HG03571 (cell line): ENCODE data around the gene TBC1D4.

Source experiments
- ATAC-seq: cut with Tn5 transposase; IDR thresholded peaks from one replicate; pipeline ENCODE4 v1.9.1; 2021; ENCODE audit not compliant: unreplicated experiment

Gene TBC1D4

GRCh38 chr13:75395901-75396300, 86.1 kb downstream of the TBC1D4 start:
- ATAC-seq: no peak

GRCh38 chr13:75395066-75395465, 86.9 kb downstream of the TBC1D4 start:
- ATAC-seq: peak; percentile 73

GRCh38 chr13:75393839-75394520, 88.0 kb downstream of the TBC1D4 start:
- no peak for ATAC-seq

- ATAC-seq: peak; percentile 53
Observed at GRCh38 chr13:75391432-75392100, 90.4 kb downstream of the TBC1D4 start.

DNA sequence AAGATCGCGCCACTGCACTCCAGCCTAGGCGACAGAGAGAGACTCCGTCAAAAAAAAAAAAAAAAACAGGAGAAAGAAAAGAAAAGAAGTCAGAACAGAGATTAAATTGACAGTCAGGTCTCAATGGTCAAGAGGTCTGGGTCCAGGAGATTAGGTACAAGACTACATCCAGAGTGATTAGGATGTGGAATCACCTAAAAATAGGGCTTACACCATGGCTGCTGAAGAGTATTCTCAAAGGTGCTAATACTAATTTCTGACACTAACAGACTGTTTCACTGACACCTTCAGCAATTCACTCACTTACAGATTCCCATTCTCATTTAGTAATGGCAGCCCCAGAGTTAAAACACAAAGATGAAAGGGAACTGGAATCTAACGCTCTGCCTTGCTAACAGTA, 91.7 kb downstream of the TBC1D4 start:
- no peak for ATAC-seq

DNA sequence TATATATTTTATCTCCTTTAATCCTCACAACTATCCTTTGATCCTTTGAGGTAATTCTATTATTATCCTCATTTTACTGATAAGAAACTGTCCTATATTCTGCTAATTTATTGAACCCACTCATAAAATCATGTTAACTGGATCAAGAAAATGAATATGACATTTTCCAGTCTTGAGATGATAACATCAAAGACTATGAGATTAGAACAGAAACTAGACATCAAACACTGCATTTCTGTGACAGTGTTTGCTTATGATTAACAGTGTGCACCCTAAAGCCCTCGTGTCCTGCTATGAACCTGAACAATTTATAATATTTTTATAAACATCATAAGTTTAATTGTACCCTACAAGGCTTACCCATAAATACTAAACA, 96.3 kb downstream of the TBC1D4 start:
- ATAC-seq: no peak

- ATAC-seq: no peak
Observed at GRCh38 chr13:75384879-75385707, 96.9 kb downstream of the TBC1D4 start.

GRCh38 chr13:75383064-75383715, 98.8 kb downstream of the TBC1D4 start:
- no peak for ATAC-seq

GRCh38 chr13:75378301-75378700, 103.7 kb downstream of the TBC1D4 start:
- ATAC-seq: no peak

DNA sequence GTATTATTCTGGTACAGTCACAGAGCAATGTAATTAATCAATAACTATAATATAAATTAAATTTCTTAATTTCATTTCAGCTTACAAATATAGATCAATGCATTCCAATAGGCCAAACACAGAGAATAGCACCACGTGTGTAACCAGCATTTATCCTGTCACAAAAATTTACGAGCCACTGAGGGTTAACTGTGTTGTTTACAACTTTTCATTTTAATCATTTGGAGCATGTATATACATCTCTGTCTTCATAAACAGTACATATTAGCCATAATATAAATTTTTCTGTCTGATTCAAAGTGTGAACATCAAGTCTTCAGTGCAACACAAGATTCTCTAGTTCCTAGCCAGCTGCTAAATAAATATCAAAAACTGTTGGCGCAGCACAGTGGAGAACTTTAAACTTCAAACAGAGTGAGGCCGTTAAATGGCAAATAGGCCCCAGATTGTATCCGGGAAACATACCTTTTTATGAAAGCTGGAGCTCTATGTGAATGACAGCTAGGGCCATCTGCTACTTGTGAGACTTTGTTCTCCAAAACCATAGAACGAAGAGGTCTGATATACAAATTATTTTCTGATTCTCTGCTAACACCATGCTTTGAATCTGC, 105.1 kb downstream of the TBC1D4 start:
- ATAC-seq: no peak

GRCh38 chr13:75375329-75375728, 106.6 kb downstream of the TBC1D4 start:
- ATAC-seq: no peak

DNA sequence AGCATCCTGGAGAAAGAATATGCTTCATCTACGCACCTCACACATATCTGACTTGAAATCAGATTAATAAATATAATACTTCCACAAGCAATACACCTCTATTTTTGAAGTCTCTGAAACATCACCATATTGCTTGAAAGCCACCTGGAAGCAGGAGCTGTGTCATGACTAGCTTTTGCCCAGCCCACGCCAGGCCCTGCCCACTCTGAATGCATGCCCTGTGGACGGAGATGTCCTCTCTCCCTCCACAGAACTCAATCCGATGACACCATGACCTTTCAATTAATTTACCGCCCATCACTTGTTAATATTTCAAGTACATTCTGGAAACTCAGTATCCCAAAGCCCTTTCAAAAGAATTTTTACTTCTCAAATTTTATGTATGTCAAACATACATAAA, 108.0 kb downstream of the TBC1D4 start:
- no peak for ATAC-seq

GRCh38 chr13:75372923-75373841, 108.8 kb downstream of the TBC1D4 start:
- no peak for ATAC-seq

GRCh38 chr13:75372517-75372916, 109.5 kb downstream of the TBC1D4 start:
- ATAC-seq: peak; percentile 63

DNA sequence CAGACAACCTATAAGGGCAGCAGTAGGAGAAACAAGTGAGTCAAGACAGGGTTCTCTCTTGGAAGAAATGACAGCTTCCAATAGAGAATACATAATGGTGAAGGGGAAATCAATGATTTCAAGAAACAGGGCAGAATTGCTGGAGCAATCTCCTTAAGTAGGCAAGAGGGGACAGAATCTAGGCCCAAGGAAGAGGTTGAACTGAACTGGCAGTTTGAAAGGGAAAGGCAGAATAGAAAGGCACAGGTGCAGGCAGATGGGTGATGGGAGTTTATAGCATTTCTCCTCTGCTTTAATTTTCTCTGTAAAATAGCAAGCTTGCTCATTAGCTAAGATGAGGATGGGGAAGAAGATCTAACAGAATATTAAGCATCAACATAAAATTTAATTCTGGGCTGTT, 110.8 kb downstream of the TBC1D4 start:
- ATAC-seq: no peak

GRCh38 chr13:75370774-75371173, 111.2 kb downstream of the TBC1D4 start:
- ATAC-seq: no peak

GRCh38 chr13:75369981-75370380, 112.0 kb downstream of the TBC1D4 start:
- no peak for ATAC-seq

DNA sequence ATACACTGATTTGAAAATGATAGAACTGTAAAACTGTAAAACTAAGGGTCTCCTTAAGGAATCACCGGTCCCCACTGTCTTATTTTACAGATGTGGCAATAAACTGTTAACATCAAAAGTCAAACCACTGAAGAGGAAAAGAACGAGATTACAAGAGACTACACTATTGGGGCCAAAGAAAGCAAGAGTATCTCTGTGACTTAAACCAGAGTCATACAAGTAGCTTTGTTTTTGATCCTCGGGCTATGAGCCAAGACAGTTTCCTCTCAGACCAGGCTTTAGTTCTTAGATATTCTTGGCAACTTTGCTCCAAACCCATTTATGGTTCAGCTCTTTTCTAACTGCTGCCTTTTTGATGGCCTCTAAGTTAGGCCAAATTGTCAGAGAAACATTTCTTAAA, 113.8 kb downstream of the TBC1D4 start:
- ATAC-seq: no peak

- peak; percentile 16 for ATAC-seq
Observed at GRCh38 chr13:75366380-75367280, 115.3 kb downstream of the TBC1D4 start.
